ENCODE measurements around the gene FAM13C.
"Not testable (repeated sequence)": the region's sequence is repeated elsewhere in the genome, so short reads cannot be mapped to it uniquely, and the experiment has no call there.

FAM13C gene

GRCh38 chr10:59362144-59362958 lies at the start of gene FAM13C:
Gene FAM13C, minus strand, starts transcription at chr10:59362549. Its CDS starts 89 bp downstream, at chr10:59362460.
- DNase-seq, result peak; percentile 78

- no peak for DNase-seq
Observed at GRCh38 chr10:59405235-59405634, 42.9 kb upstream of the FAM13C start.

GRCh38 chr10:59400214-59400613 lies 37.9 kb upstream of the FAM13C start:
- DNase-seq, result no peak

- not testable (repeated sequence) for DNase-seq
Observed at GRCh38 chr10:59399329-59399728, 37.0 kb upstream of the FAM13C start.

GRCh38 chr10:59397961-59398360 lies 35.6 kb upstream of the FAM13C start:
- DNase-seq, result no peak

- DNase-seq, result no peak
Observed at GRCh38 chr10:59395984-59396383, 33.6 kb upstream of the FAM13C start.

- DNase-seq, result no peak
Observed at GRCh38 chr10:59393349-59393748, 31.0 kb upstream of the FAM13C start.

- no peak for DNase-seq
Observed at GRCh38 chr10:59391060-59391459, 28.7 kb upstream of the FAM13C start.

GRCh38 chr10:59388671-59388976 lies 26.3 kb upstream of the FAM13C start:
- no peak for DNase-seq

GRCh38 chr10:59387951-59388670 lies 25.8 kb upstream of the FAM13C start:
- peak; percentile 28 for DNase-seq

- no peak for DNase-seq
Observed at GRCh38 chr10:59384761-59385160, 22.4 kb upstream of the FAM13C start.

- DNase-seq, result no peak
Observed at GRCh38 chr10:59383908-59384307, 21.6 kb upstream of the FAM13C start.

GRCh38 chr10:59383436-59383835 lies 21.1 kb upstream of the FAM13C start:
- DNase-seq, result no peak

- DNase-seq, result no peak
Observed at GRCh38 chr10:59382831-59383295, 20.5 kb upstream of the FAM13C start.

- no peak for DNase-seq
Observed at GRCh38 chr10:59381687-59382086, 19.3 kb upstream of the FAM13C start.

GRCh38 chr10:59376846-59377245 lies 14.5 kb upstream of the FAM13C start:
- DNase-seq, result no peak

GRCh38 chr10:59375990-59376389 lies 13.6 kb upstream of the FAM13C start:
- DNase-seq, result no peak

GRCh38 chr10:59374916-59375315 lies 12.6 kb upstream of the FAM13C start:
- DNase-seq, result no peak

- DNase-seq, result no peak
Observed at GRCh38 chr10:59373071-59373470, 10.7 kb upstream of the FAM13C start.

GRCh38 chr10:59372543-59372942 lies 10.2 kb upstream of the FAM13C start:
- no peak for DNase-seq

GRCh38 chr10:59366290-59366689 lies 3.9 kb upstream of the FAM13C start:
- DNase-seq, result peak; percentile 78

- DNase-seq, result no peak
Observed at GRCh38 chr10:59363446-59363958, 1.2 kb upstream of the FAM13C start.

- peak; percentile 80 for DNase-seq
Observed at GRCh38 chr10:59362959-59363381, 621 bp upstream of the FAM13C start.

- DNase-seq, result no peak
Observed at GRCh38 chr10:59361663-59362143, 646 bp downstream of the FAM13C start.
